ENCODE measurements around the gene BLOC1S1.

Gene BLOC1S1

GRCh38 chr12:55744340-55745030, 28.6 kb downstream of the BLOC1S1 start:
- no peak for DNase-seq (ENCODE audit: low read depth)
- H3K4me3 ChIP-seq (ENCODE audit: low read depth, low read length) = peak overlapping the region; percentile 56
- no peak for TF ChIP-seq CTCF (IDR thresholded peaks at IDR 0.05; ENCODE audit: control insufficient read depth, extremely low read depth, insufficient read depth)

- no peak for TF ChIP-seq CTCF (IDR thresholded peaks at IDR 0.05; ENCODE audit: control insufficient read depth, extremely low read depth, insufficient read depth)
- DNase-seq (ENCODE audit: low read depth) = no peak
- H3K4me3 ChIP-seq (ENCODE audit: low read depth, low read length) = no peak overlapping the region
These were observed 29.7 kb downstream of the BLOC1S1 start for GRCh38 chr12:55745361-55746173.

DNA sequence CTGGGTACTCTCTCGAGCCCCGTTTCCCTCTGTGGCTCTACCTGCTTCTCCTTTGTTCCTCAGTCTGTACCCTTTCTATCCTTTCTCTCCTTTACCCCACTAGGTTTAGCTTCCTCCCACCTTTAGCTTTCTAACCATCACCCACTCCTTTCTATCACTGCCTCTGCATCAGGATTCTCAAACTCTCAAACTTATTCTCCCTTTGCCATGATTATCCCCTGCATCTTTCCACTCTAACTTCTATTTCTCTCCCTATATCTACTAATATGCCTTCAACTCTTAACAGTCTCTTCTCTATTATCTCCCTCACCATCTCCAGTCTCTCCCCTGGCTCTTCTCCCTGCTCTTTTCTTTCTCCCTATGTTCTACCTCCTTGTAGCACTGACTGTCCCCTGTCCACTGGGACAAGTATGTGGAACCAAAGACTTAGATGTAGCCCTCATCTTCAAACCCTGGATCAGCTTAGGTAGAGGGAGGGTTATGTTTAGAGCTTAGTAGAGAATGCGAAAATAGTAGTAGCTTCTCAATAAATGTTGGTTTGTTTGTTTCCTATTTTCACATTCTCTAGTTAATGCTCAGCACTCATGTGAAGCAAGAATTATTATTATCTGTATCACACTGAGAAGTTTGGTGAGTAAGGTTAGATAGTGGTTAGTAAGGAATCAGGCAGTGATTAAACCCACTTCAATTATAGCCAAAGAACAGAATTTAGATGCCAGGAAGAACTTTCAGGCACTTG, 30.5 kb downstream of the BLOC1S1 start:
- TF ChIP-seq CTCF (IDR thresholded peaks at IDR 0.05; ENCODE audit: control insufficient read depth, extremely low read depth, insufficient read depth) = no peak
- DNase-seq (ENCODE audit: low read depth) = no peak
- H3K4me3 ChIP-seq (ENCODE audit: low read depth, low read length) = no peak overlapping the region

- no peak for DNase-seq (ENCODE audit: low read depth)
- H3K4me3 ChIP-seq (ENCODE audit: low read depth, low read length) = no peak overlapping the region
- no peak for TF ChIP-seq CTCF (IDR thresholded peaks at IDR 0.05; ENCODE audit: control insufficient read depth, extremely low read depth, insufficient read depth)
These were observed 31.0 kb downstream of the BLOC1S1 start for GRCh38 chr12:55746913-55747231.

GRCh38 chr12:55748230-55748993, 32.6 kb downstream of the BLOC1S1 start:
- TF ChIP-seq CTCF (IDR thresholded peaks at IDR 0.05; ENCODE audit: control insufficient read depth, extremely low read depth, insufficient read depth) = no peak
- DNase-seq (ENCODE audit: low read depth) = no peak
- H3K4me3 ChIP-seq (ENCODE audit: low read depth, low read length) = no peak overlapping the region

GRCh38 chr12:55755246-55755645, 39.4 kb downstream of the BLOC1S1 start:
- no peak overlapping the region for H3K4me3 ChIP-seq (ENCODE audit: low read depth, low read length)
- no peak for TF ChIP-seq CTCF (IDR thresholded peaks at IDR 0.05; ENCODE audit: control insufficient read depth, extremely low read depth, insufficient read depth)
- DNase-seq (ENCODE audit: low read depth) = no peak

All from LNCaP clone FGC (cell line).